ENCODE data around the gene WWP2.
"Not testable (repeated sequence)": the region's sequence is repeated elsewhere in the genome, so short reads cannot be mapped to it uniquely, and the experiment has no call there.

The WWP2 gene

GRCh38 chr16:69745959-69746358 lies 16.2 kb upstream of the WWP2 start:
- DNase-seq (ENCODE audit: low read depth): no peak

- DNase-seq (ENCODE audit: low read depth): no peak
Observed at GRCh38 chr16:69747115-69747514, 15.0 kb upstream of the WWP2 start.

- no peak for DNase-seq (ENCODE audit: low read depth)
Observed at GRCh38 chr16:69748694-69749345, 13.3 kb upstream of the WWP2 start.

GRCh38 chr16:69754143-69754468 lies 8.0 kb upstream of the WWP2 start:
- no peak for DNase-seq (ENCODE audit: low read depth)

GRCh38 chr16:69754469-69755310 lies 7.4 kb upstream of the WWP2 start, which contains the start of gene NOB1:
Gene NOB1 (minus strand): TSS chr16:69754926. CDS start chr16:69754910, 16 bp downstream.
- DNase-seq (ENCODE audit: low read depth): peak; percentile 96

GRCh38 chr16:69756705-69757104 lies 5.4 kb upstream of the WWP2 start:
- no peak for DNase-seq (ENCODE audit: low read depth)

GRCh38 chr16:69757375-69757774 lies 4.8 kb upstream of the WWP2 start:
- not testable (repeated sequence) for DNase-seq (ENCODE audit: low read depth)

GRCh38 chr16:69762814-69763598 lies 874 bp downstream of the WWP2 start:
- peak; percentile 6 for DNase-seq (ENCODE audit: low read depth)

GRCh38 chr16:69763599-69763942 lies 1.4 kb downstream of the WWP2 start:
- DNase-seq (ENCODE audit: low read depth): no peak

- no peak for DNase-seq (ENCODE audit: low read depth)
Observed at GRCh38 chr16:69767459-69768229, 5.5 kb downstream of the WWP2 start.

- no peak for DNase-seq (ENCODE audit: low read depth)
Observed at GRCh38 chr16:69768666-69769065, 6.5 kb downstream of the WWP2 start.

- no peak for DNase-seq (ENCODE audit: low read depth)
Observed at GRCh38 chr16:69769404-69769803, 7.3 kb downstream of the WWP2 start.

- DNase-seq (ENCODE audit: low read depth): no peak
Observed at GRCh38 chr16:69771651-69771967, 9.5 kb downstream of the WWP2 start.

- DNase-seq (ENCODE audit: low read depth): no peak
Observed at GRCh38 chr16:69773260-69773947, 11.3 kb downstream of the WWP2 start.

- DNase-seq (ENCODE audit: low read depth): no peak
Observed at GRCh38 chr16:69775563-69775962, 13.4 kb downstream of the WWP2 start.

- no peak for DNase-seq (ENCODE audit: low read depth)
Observed at GRCh38 chr16:69779724-69780123, 17.6 kb downstream of the WWP2 start.

- DNase-seq (ENCODE audit: low read depth): no peak
Observed at GRCh38 chr16:69781118-69781517, 19.0 kb downstream of the WWP2 start.

GRCh38 chr16:69784586-69784985 lies 22.5 kb downstream of the WWP2 start:
- no peak for DNase-seq (ENCODE audit: low read depth)

GRCh38 chr16:69787883-69788282 lies 25.8 kb downstream of the WWP2 start:
- no peak for DNase-seq (ENCODE audit: low read depth)

GRCh38 chr16:69791391-69791847 lies 29.3 kb downstream of the WWP2 start:
- DNase-seq (ENCODE audit: low read depth): not testable (repeated sequence)

GRCh38 chr16:69793526-69793925 lies 31.4 kb downstream of the WWP2 start:
- DNase-seq (ENCODE audit: low read depth): no peak

- DNase-seq (ENCODE audit: low read depth): no peak
Observed at GRCh38 chr16:69794486-69794885, 32.4 kb downstream of the WWP2 start.

Data from stimulated activated CD4-positive, alpha-beta T cell treated with anti-CD3 and anti-CD28 coated beads, Interleukin-2, amount 100 ng/mL, for 4 hours (primary cell).